Stimulated activated CD8-positive, alpha-beta memory T cell treated with anti-CD3 and anti-CD28 coated beads, Interleukin-15, amount 100 ng/mL, for 1 hour (primary cell): ENCODE measurements around the gene BAIAP2L2.
"Not testable (repeated sequence)": the region's sequence is repeated elsewhere in the genome, so short reads cannot be mapped to it uniquely, and the experiment has no call there.

Source experiments
- DNase-seq: peaks from one replicate; pipeline ENCODE4 v3.0.0-alpha.2; 2020; ENCODE audit warnings: low read depth

Gene BAIAP2L2

DNA sequence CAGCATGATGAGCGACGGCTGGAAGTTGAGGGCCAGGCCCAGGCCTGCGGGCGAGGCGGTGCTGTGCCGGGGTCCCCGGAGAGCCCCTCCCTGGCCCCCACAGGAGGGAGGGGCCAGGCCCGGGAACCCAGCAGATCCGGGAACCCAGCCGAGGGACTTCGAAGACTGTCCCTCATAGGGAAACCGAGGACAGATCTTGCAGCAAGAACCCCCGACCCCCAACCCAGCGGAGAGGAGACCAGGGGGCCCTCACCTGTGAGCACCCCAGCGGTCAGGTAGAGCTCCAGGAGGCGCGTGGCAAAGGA lies 28.9 kb downstream of the BAIAP2L2 start:
- DNase-seq = no peak

DNA sequence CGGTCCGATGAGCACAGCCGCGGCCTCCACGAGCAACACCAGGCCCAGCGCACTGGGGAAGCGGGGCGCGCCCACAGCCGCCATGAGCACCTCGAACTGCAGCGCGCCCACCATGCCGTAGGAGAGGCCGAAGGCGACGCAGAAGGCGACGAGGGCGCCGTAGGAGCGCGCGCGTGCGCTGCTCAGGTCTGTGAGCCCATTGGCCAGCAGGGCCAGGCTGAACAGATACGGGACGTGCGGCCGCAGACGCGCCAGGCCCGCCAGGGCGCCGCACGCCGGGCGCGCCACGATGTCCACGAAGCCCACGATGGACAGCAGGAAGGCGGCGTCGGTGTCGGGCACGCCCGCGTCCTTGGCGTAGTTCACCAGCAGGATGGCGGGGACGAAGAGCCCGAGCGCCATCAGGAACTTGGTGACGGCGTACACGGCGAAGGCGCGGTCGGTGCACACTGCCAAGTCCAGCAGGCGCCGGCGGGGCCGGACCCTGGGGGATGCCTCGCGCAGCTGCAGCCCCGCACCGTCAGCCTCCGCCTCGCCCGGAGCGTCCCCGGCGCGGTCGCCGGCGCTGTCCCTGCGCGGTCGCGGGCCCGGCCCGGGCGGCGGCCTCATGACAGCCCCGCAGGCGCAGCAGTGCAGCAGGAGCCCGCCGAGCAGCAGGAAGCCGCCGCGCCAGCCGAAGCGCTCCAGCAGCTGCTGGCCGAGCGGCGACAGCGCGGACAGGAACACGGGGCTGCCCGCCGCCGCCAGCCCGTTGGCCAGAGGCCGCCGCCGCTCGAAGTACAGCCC lies 29.4 kb downstream of the BAIAP2L2 start:
- no peak for DNase-seq

DNA sequence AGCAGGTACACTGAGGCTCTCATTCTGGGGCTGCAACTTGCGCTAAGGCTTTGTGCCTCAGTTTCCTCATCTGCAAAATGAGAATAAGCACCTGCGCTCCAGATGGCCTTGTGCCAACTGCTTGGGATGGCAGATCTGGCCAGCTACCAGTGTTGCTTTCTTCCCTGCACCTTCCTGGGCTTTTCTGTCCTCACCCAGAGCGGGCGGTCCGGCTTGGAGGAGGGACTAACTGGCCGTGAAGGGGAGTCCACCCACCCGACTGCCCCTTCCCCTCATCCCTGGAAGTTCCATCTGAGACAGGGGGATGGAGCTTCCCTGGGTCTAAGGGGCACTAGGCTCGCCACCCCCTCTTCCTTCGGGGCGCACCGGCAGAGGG lies 30.0 kb downstream of the BAIAP2L2 start:
- DNase-seq = no peak

DNA sequence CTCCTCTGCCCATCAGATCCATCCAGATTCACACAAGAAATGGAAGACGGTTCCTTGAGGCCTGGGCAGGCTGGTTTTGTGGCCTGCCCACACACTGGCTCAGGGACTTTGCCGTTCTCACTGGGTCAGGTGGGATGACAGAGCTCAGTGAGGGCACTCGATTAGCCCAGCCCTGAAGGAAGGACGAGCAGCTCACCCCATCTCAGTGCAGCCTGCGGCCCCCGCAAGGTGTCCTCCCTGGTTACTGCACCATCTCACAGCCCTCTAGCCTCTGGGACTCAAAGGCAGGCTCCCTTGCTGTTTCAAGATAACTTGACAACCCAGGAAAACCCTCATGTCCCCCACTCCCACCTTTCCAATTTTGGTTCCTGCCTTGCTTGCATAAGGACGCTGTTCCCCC lies 30.7 kb downstream of the BAIAP2L2 start:
- DNase-seq = no peak

DNA sequence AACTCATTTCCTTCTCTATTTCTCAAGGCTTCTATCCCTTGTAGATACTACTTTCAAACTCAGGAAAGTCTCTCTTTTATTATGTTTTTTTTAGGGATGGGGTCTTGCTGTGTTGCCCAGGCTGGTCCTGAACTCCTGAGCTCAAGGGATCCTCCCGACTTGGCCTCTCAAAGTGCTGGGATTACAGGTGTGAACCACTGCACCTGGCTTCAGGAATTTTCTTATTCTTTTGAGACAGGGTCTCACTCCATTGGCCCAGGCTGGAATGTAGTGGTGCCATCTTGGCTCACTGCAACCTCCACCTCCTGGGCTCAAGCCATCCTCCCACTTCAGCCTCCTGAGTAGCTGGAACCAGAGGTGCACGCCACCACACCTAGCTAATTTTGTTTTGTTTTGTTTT lies 31.3 kb downstream of the BAIAP2L2 start:
- not testable (repeated sequence) for DNase-seq

DNA sequence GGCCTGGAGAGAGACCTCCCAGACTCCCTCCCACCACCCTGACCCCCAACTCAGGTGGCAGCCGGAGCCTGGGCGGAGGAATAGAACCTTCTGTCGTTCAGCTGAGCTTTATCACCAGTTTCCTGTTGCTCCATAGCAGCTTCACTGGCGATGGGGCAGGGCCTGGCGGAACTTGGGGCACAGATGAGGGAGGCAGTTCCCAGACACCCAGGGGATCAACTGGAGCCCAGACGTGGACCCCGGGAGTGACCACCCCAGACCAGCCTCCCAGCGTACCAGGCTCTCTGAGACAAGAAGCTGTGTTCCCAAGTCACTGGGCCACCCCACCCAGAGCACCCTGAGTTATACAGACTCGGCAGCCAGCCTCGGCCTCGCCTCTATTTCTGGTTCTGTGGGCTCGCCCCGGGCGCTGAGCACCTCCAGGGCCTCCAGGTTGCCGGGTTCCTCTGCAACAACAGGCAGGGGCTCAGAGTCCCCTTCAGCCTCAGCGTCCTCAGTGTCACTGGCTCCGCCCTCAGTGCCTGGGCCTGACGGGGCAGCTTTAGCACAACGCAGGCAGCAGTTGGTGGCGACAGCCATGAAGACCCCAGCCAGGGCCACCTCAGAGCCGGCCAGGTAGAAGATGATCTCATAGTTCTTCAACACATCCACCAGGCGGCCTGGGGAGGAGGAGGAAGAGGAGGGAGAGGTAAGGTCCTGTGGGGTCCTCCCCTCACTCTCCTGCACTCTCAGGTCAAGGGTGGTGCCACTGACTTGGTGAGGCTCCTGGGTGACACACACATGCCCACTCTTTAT lies 32.2 kb downstream of the BAIAP2L2 start:
- DNase-seq = no peak

DNA sequence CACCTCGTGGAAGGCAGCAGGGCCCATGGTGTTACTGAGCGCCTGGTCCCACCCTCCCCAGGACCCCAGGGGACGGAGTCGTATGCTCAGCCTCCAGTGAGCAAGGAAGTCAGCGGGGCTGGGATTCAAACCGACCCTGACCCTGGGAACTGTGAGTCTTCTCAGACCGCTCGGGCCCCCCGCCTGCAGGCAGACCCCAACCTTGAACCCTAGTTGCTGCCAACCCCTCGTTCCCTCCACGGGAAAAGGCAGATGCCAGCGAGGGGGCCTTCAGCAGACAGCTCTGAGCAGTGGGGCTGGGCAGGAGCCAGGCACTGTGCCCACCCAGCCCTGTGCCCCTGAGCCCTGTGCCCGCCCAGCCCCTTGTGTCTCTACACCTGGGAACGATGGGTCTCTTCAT lies 32.9 kb downstream of the BAIAP2L2 start:
- no peak for DNase-seq

DNA sequence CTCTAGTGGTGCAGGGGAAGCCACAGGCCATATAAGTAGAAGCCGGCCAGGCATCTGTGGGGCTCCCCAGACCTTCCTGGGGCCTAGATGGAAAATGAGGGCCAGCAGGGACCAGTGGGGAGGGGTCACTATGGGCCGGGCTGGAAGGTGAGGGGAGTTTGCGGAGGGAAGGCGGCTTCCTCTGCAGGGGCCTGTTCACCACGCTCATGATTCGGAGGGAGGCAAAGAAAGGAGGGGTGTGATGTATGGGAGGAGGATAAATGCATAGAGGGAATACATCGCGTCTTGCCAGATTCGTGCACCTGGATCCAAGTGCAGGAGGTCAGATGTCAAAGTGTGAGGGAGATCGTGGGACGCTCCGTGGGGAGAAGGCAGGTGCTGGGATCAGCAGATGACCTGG lies 33.4 kb downstream of the BAIAP2L2 start:
- no peak for DNase-seq

DNA sequence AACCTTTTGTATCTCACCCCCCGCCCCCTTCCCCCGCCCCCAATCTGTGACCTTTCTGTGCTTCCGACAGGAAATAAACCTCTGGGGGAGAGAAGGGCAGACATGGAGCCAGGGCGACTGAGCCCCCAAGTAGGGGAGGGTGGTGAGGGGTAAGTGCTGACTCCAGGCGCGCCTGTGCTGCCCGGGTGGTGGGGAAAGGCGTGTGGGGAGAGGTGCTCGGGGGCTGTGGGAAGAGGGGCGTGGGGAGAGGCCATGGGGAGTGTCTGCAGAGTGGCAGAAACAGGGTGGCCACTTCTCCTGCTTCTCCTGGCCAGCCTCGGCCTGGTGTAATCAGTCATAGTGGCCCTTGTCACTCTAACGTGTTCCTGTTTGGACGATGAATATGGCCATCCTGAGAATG lies 34.5 kb downstream of the BAIAP2L2 start:
- DNase-seq = no peak

DNA sequence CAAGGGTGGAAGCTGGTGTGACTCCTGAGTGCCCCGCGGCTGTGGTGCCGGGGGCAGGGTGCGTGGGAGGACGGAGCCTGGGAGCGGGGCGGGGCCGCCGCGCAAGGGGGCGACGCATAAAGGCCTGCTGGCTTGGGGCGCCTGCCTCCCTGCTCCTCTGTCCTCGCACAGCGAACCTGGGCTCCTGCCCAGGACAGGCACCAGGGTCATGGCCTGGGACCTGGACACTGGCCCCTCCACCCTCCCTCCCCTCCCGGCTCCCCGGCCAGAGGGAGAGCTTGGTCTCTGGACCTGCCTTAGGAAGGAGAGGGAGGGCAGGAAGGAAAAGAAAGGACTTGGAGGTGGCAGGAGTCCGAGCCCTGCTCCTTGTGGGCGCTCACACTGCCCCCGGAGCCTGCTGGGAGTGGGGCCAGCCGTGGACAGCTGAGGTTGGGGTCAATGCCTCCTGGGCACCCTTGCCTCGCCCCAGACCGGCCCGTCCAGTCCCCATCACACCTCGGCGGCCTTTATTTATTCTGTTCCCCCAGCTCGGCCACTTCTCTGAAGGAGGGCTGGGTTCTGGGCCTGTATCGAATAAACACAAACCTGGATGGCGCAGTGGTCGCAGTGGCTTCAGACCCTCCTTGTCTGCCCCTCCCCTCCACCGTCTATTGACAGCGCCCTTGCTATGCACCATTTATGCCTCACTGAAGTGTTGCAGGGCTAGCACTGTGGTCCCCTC lies 35.2 kb downstream of the BAIAP2L2 start:
- no peak for DNase-seq

DNA sequence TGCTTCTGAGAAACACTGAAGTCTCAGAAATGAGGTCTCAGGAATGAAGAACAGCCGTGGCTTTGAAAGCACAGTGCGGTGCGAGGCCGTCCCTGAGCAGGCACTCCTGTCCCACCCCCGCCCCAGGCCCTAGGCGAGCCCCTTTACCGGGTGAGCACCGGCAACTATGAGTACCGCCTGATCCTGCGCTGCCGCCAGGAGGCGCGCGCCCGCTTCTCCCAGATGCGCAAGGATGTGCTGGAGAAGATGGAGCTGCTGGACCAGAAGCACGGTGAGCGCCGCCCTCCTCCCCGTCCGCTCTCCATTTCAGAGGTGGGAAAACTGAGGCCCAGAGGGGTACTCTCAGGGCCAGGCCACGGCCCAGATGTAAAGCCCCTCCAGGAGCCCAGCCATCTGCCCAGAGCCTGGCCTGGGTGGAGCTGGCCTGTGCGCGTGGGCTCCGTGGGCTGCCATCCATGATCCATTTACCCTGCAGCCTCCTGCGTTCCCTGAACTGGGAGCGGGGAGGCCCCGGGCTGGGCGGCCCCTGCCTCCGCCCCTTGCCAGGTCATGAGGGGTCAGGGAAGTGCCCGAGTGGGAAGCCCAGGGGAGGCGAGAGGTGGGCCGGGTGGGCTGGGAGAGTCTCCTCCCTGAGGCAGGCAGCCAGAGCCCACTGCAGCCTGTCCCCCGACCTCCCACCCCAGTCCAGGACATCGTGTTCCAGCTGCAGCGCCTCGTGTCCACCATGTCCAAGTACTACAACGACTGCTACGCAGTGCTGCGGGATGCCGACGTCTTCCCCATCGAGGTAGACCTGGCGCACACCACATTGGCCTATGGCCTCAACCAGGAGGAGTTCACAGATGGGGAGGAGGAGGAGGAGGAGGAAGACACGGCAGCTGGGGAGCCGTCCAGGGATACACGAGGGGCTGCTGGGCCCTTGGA lies 36.0 kb downstream of the BAIAP2L2 start:
- no peak for DNase-seq

DNA sequence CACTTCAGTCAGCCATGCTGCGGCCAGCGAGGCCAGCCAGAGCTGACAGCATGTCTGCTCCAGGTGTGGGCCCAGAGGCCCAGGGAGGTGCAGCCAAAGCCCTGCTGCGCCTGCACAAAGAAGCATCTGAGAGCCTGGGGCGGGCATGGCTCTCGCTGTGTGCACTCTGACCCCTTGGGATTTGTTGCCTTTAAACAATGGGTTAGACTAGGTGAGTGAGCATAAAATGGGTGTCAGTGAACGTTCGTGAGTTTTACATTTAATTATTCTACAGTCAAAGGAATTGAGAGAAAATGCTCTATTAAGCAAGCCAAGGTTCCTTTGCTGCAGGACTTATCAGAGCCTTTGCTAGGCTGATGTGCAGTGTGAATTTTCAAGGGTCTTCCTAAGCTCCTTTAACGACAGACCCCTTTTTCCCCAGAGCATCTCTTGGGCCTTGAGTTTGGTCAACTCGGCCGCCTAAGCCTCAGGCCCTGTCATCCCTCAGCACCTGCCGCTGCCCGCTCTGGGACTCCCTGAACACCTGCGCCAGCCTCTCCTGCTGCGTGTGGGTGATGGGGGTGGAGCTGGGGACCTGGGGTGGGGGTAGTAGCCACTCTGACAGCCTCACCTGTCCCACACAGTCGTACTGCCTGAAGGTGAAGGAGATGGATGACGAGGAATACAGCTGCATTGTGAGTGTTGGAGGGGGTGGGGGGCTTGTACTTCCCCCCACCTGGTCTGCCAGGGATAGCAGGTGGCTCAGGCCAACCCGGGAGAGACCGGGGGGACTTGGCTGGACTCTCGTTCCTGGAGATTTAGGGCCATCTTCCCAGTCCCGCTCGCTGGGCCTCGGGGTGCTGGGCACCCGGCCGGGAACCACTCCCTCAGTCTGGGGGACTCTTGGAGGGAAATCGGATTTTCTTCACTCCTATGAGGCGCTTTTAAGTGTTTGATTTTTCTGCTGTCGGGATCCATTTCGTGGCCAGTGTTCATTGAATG lies 37.0 kb downstream of the BAIAP2L2 start:
- DNase-seq = no peak

DNA sequence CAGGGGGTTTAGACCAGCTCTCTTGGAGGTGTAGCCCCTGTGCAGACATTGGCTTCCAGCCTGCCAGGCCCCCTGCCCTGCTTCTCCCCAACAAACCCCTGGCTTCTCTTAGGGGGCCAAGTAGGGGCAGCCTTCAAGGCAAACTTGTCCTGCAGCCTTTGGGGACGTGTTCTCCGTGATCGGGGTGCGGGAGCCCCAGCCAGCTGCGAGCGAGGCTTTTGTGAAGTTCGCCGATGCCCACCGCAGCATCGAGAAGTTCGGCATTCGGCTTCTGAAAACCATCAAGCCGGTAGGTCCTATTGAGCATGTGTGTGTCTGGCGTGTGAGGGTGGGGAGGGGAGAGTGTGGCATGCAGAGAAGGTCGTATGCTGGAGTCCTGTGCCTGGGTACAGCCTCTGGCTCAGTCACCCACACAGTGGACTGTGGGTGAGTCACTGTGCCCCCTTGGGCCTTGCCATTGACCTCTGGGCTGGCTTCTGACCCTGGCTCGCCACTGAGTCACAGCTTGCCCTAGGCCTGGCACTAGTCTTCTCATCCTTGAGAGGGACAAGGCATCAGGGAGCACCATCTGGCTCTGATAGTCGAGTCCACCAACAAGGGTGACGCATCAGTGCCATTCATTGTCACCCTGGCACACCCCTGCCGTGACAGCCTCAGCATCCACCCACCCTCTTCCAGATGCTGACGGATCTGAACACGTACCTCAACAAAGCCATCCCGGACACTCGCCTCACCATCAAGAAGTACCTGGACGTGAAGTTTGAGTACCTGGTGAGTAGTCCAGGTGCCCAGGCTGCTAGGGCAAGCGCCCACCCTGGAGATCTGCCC lies 37.9 kb downstream of the BAIAP2L2 start:
- DNase-seq = no peak

DNA sequence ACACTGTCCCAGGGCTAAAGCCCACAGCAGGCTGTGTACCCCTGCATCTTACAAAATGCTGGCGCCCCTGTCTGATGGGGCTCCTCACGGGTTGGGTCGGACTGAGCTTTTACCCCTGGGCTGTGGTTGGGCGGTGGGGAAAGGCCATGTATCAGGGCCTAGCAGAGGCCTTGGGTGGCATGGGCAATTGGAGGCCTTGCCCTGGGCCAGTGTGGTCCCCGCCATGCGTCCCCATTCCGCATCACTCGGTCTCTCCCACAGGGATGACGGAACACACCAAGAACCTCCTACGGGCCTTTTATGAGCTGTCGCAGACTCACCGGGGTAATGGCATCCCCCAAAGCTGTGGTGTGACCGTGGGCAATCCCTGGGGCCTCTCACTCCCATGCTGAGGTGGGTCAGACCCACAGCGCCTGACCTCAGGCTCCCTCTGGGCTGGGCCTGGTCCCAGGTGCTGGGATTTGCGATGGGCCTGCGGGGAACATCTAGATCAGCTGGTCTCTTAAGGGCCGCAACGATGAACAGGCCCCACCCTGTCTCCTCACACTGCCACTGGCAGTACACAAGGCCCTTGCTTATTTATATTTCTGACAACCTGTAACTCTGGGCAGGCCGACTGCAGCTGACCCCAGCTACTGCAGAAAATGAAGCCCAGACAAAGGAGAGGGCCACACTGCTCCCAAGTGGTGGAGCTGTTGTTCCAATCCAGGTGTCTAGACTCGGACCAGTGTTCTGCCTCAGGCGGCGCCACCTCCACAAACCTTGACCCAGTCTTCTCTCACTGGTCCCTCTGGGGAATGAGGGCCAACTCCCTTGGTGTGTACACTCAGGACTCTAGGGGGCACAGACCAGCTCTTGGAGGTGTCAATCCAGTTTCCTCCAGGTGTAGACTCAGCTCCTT lies 38.8 kb downstream of the BAIAP2L2 start:
- DNase-seq = no peak

DNA sequence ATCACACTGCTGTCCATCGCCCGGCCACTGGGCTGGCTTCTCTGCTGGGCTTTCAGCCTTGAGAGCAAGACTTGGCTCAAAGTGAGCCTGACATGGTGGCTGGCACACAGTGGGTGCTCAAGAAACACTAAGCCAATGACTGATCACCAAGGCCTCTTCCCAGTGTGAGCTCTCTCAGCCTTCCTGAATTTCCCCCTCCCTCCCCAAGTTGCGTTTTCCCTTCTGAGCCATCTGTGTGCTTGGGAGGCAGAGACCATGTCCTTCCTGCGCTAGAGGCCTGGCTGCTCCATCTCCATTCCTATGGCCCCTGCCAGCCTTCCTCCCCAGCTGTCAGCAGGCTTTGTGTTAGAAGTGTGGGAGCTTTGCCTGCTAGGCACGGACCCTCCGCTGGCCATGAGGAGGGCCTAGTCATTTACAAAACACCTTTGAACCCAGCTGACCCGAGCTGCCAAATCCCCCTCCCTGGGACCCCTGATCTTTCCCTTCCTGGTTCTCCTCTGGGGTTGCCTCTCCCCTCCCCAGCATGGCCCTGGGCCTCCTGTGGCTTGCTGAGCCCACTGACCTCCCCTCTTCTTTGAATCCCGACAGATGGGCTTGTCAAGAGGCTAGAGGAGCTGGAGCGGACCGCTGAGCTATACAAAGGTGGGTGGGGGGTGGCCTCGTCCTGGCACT lies 40.1 kb downstream of the BAIAP2L2 start:
- DNase-seq = no peak

DNA sequence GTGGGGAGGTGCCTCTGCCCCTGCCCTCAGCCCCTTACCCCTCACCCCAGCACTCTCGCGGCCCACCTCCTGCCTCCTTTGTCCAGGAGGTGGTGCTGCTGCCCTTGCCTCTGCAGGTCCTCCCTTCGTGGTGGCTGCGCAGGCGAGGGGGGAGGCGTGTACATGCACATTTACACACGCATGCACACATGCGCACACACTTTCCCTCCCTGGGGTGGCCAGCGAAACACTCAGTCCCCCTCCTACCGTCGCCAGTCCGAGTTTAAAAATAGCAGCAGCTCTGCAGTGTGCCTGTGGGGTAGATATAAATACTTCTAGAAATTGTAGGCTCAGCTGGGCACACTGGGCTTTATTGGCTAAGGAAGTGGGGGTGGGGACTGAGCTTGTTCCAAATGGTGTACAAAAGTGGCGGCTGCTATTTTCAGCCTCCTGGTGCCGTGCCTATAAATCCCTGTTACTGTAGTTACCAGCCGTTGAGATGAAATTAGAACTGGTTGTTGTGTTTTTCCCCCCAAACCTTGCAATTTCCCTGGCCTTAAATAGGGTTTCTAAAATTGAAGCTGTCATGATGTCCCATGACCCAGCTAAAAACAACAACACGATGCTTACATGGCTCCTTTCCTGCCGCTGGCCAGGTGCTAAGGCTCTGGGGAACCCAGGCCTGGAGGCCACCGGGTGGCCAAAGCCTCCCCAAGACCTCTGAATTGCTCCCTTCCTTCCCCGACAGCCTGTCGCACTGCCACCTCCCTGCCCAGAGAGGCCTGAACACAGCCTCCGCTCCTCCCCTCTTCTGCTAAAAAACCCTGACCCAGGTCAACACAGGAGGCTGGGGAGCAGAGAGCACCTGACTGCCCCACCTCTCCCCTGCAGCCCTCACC lies 40.9 kb downstream of the BAIAP2L2 start:
- DNase-seq = no peak

DNA sequence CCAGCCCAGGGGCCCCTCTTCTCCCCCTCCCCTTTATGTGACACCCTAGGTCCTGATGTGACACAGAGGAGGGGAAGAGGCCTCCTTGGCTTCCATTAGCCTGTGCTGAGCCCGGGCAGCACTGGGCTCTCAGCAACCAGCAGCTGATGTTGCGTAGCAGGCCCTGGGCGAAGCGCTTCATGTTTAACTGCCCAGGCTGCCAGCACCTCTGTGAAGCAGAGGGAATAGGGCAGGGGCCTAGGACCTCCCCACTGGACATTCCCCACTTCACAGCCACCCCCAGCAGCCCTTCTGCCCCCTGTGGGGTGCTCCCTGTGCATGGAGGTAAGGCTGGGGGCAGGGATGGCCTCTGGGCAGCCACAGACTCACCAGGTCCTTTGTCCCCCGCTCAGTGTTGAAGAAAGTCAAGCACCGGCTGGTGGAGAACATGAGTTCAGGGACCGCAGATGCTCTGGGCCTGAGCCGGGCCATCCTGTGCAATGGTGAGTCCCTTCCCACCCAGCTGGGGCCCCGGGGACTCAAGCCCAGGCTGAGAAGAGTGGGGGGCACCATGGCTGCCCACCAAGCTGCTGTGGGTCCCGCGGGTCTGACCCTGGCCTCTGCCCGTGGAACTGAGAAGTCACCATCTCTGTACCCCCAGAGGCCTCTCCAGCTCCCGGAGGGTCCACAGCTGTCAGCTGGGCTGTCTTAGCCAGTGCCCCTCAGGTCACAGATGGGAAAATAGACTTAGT lies 41.7 kb downstream of the BAIAP2L2 start:
- no peak for DNase-seq
